ENCODE results near the gene MRPL54.

- no peak for TF ChIP-seq SPI1 (IDR thresholded peaks at IDR 0.05; ENCODE audit: borderline replicate concordance, low read depth)
- TF ChIP-seq REST (IDR thresholded peaks at IDR 0.05; ENCODE audit: insufficient replicate concordance, low read depth): no peak
- TF ChIP-seq CTCF (IDR thresholded peaks at IDR 0.05; ENCODE audit: insufficient read depth, low read length): no peak
Observed at GRCh38 chr19:3778104-3778867, 15.8 kb downstream of the MRPL54 start.

Data from HL-60 (cell line).